ENCODE data around the gene HEXD.

Gene HEXD

GRCh38 chr17:82464567-82464929 lies 46.4 kb downstream of the HEXD start:
- TF ChIP-seq SIN3A (IDR thresholded peaks at IDR 0.05; ENCODE audit: borderline replicate concordance, insufficient read depth, low read length) (no peak), POLR2AphosphoS5 (IDR thresholded peaks at IDR 0.05; ENCODE audit: low read depth, low read length) (no peak), FOXP2 (optimal IDR thresholded peaks at IDR 0.05; ENCODE audit: borderline replicate concordance, extremely low read depth, extremely low read length, insufficient read depth) (no peak), TAF1 (IDR thresholded peaks at IDR 0.05; ENCODE audit: borderline replicate concordance, insufficient read depth, low read length) (no peak)
- TF ChIP-seq, protein P1, sequence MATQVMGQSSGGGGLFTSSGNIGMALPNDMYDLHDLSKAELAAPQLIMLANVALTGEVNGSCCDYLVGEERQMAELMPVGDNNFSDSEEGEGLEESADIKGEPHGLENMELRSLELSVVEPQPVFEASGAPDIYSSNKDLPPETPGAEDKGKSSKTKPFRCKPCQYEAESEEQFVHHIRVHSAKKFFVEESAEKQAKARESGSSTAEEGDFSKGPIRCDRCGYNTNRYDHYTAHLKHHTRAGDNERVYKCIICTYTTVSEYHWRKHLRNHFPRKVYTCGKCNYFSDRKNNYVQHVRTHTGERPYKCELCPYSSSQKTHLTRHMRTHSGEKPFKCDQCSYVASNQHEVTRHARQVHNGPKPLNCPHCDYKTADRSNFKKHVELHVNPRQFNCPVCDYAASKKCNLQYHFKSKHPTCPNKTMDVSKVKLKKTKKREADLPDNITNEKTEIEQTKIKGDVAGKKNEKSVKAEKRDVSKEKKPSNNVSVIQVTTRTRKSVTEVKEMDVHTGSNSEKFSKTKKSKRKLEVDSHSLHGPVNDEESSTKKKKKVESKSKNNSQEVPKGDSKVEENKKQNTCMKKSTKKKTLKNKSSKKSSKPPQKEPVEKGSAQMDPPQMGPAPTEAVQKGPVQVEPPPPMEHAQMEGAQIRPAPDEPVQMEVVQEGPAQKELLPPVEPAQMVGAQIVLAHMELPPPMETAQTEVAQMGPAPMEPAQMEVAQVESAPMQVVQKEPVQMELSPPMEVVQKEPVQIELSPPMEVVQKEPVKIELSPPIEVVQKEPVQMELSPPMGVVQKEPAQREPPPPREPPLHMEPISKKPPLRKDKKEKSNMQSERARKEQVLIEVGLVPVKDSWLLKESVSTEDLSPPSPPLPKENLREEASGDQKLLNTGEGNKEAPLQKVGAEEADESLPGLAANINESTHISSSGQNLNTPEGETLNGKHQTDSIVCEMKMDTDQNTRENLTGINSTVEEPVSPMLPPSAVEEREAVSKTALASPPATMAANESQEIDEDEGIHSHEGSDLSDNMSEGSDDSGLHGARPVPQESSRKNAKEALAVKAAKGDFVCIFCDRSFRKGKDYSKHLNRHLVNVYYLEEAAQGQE (IDR thresholded peaks at IDR 0.05; ENCODE audit: insufficient read depth in 1 of 2, low read depth in 2 of 2, low read length in 2 of 2): no peak

- TF ChIP-seq TAF1 (IDR thresholded peaks at IDR 0.05; ENCODE audit: borderline replicate concordance, insufficient read depth, low read length) (no peak), SIN3A (IDR thresholded peaks at IDR 0.05; ENCODE audit: borderline replicate concordance, insufficient read depth, low read length) (no peak), FOXP2 (optimal IDR thresholded peaks at IDR 0.05; ENCODE audit: borderline replicate concordance, extremely low read depth, extremely low read length, insufficient read depth) (no peak), POLR2AphosphoS5 (IDR thresholded peaks at IDR 0.05; ENCODE audit: low read depth, low read length) (no peak)
- TF ChIP-seq, protein P1 (IDR thresholded peaks at IDR 0.05; ENCODE audit: insufficient read depth in 1 of 2, low read depth in 2 of 2, low read length in 2 of 2): no peak
These were observed 47.0 kb downstream of the HEXD start for GRCh38 chr17:82465023-82465603.

- TF ChIP-seq POLR2AphosphoS5 (IDR thresholded peaks at IDR 0.05; ENCODE audit: low read depth, low read length) (no peak), FOXP2 (optimal IDR thresholded peaks at IDR 0.05; ENCODE audit: borderline replicate concordance, extremely low read depth, extremely low read length, insufficient read depth) (no peak), TAF1 (IDR thresholded peaks at IDR 0.05; ENCODE audit: borderline replicate concordance, insufficient read depth, low read length) (no peak), SIN3A (IDR thresholded peaks at IDR 0.05; ENCODE audit: borderline replicate concordance, insufficient read depth, low read length) (no peak)
- TF ChIP-seq, protein P1 (IDR thresholded peaks at IDR 0.05; ENCODE audit: insufficient read depth in 1 of 2, low read depth in 2 of 2, low read length in 2 of 2): no peak
These were observed 50.5 kb downstream of the HEXD start for GRCh38 chr17:82468692-82469091.

DNA sequence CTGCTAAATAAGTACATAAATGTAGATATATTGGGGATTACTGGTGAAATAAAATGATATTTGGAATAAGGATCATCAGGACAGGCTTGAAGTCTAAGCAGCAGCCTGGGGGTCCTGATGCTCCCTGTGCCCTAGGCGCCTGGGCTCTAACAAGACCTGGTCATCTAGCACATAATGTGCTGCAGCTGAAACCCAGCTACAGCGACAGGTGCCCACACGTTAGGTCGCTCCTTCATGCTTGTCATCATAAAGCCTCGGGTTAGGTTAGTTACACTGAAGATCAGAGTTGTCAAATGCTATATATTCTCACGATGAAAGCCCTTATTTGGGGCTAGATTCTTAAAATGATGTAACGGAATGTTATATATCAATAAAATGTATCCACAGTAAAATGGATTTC lies 51.9 kb downstream of the HEXD start:
- no peak for TF ChIP-seq FOXP2 (optimal IDR thresholded peaks at IDR 0.05; ENCODE audit: borderline replicate concordance, extremely low read depth, extremely low read length, insufficient read depth)

GRCh38 chr17:82474223-82475010 lies 56.3 kb downstream of the HEXD start:
- TF ChIP-seq SIN3A (IDR thresholded peaks at IDR 0.05; ENCODE audit: borderline replicate concordance, insufficient read depth, low read length) (no peak), TAF1 (IDR thresholded peaks at IDR 0.05; ENCODE audit: borderline replicate concordance, insufficient read depth, low read length) (no peak), FOXP2 (optimal IDR thresholded peaks at IDR 0.05; ENCODE audit: borderline replicate concordance, extremely low read depth, extremely low read length, insufficient read depth) (no peak)
- TF ChIP-seq, protein P1 (IDR thresholded peaks at IDR 0.05; ENCODE audit: insufficient read depth in 1 of 2, low read depth in 2 of 2, low read length in 2 of 2): no peak
